HG03159 (cell line): Measurements from ENCODE around the gene DEGS1.
"Not testable (repeated sequence)": the region's sequence is repeated elsewhere in the genome, so short reads cannot be mapped to it uniquely, and the experiment has no call there.

Experiments used
- ATAC-seq: cut with Tn5 transposase; IDR thresholded peaks from one replicate; pipeline ENCODE4 v1.9.1; 2021; ENCODE audit warnings: mild to moderate bottlenecking, moderate library complexity; ENCODE audit not compliant: unreplicated experiment

The DEGS1 gene

DNA sequence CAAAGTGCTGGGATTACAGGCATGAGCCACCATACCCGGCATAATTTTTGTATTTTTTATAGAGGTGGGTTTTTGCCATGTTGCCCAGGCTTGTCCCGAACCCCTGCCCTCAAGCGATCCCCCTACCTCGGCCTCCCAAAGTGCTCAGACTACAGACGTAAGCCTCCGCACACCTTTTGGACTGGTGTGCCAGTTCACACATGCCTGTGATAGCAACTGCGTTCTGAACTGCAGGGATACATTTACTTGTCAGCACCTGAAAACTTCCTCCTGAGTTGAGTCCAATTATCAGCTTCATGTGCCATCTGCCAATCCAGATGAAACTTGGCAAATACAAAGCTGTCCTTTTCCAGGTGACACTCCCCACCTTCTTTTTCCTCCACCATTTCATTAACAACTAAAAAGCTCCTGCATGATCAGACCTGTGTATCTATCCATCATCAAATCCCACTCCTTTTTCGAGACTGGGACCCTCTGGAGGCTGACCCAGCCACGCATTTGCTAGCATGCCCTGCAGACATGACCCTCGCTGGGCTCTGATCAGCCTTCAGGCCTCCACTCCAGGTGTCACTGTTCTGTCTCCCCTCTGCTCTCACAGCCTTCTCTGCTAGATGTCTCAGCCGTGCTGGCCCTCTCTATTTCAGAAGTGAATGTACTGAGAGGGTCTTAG lies 2.1 kb upstream of the DEGS1 start:
- no peak for ATAC-seq

DNA sequence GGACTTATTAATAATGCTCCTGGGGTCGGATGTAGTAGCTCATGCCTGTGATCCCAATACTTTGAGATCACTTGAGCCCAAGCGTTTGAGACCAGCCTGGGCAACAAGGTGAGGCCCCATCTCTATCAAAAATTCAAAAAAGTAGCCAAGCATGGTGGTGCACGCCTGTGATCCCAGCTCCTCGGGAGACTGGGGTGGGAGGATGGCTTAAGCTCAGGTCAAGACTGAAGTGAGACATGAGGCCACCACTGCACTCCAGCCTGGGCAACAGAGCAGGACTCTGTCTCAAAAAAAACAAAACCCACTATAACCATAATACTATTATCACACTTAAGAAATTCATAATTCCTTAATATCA lies 1.6 kb upstream of the DEGS1 start:
- ATAC-seq, result no peak

DNA sequence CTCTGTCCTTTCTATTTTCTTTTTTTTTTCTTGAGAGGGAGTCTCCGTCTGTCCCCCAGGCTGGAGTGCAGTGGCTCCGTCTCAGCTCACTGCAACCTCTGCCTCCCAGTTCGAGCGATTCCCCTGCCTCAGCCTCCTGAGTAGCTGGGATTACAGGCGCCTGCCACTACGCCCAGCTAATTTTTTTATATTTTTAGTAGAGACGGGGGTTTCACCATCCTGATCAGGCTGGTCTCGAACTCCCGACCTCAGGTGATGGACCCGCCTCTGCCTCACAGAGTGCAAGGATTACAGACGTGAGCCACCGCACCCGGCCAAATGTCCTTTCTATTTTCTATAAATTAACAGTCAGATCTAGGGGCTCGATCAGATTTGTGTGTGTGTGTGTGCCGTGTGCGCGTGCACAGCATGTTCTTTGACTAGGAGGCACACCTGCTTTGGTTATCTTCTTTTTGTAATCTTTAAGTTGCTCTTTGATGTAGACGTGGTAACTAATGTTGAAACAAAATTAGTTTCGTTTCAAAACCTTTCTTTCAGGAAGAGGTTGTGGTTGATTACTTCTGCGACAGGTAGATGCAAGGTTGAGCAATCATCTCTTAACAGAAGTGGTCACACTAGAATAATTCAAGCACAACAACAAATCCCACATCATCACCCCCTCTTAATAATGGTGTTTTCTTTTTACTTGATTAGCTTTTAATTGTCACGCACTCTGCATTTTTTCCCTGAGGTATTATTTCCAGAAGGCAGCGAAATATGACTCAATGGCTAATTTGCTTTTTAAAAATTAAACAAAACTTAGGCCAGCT lies 779 bp upstream of the DEGS1 start:
- ATAC-seq, result peak; percentile 56

DNA sequence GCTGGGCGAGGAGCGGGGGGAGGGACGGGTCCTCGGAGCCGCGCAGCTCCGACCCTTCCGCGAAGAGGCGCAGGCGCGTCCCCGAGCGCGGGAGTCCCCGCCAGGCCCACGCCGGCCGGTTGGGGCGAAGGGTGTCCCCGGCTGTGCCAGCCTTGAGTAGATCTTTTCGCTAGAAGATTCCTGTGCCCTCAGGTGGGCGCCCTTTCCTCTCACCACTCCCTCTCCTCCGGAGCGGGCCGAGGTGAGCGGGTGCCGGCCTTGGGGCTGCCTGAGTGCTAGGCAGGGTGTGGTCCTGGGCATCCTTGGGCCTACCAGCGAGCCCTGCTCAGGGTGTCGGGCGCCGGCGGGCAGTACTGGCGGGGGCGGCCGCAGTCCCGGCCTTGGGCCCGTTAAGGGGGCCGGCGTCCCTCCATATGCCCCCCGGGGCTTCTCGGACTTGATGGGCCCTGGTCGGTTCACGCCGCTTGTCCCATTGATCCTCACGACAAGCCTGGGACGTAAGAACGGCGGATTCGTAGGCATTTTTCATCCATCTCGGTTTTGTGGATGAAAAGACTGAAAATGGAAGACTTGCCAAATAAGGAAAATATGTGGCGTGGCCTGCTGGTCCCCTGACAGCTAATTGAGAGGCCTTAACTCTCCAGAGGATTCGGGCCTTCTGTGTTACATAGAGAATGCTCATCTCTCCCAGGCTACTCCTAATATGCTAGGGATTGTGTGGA lies 712 bp downstream of the DEGS1 start:
- peak; percentile 38 for ATAC-seq

DNA sequence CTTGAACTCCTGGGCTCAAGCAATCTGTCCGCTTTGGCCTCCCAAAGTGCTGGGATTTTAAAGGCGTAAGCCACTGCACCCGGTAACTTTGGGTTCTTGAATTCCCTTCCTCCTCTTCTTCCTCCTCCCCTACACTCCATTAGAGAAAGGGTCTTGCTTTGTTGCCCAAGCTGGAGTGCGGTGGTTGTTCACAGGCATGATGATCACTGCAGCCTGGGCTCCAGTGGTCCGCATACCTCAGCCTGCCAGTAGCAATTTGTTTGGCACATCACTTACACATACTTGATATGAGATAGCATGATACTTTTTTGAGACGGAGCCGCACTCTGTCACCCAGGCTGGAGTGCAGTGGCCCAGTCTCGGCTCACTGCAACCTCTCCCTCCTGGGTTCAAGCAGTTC lies 2.2 kb downstream of the DEGS1 start:
- no peak for ATAC-seq

DNA sequence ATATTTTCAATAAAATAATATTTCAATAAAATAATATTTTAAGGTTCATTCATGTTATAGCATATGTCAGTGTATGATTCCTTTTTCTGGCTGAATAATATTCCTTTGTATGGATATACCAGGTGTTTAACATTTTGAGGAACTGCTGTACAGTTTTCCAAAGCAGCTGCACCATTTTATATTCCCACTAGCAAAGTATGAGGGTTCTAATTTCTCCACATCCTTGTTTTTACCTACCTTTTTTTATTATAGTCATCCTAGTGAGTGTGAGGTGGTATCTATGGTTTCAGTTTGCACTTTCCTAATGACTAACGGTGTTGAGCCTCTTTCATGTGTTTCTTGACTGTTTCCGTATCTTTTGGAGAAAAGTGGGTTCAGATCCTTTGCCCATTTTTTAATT lies 5.2 kb downstream of the DEGS1 start:
- ATAC-seq, result no peak

DNA sequence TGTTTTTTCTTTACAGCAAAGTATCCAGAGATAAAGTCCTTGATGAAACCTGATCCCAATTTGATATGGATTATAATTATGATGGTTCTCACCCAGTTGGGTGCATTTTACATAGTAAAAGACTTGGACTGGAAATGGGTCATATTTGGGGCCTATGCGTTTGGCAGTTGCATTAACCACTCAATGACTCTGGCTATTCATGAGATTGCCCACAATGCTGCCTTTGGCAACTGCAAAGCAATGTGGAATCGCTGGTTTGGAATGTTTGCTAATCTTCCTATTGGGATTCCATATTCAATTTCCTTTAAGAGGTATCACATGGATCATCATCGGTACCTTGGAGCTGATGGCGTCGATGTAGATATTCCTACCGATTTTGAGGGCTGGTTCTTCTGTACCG lies 6.5 kb downstream of the DEGS1 start:
- ATAC-seq, result no peak

DNA sequence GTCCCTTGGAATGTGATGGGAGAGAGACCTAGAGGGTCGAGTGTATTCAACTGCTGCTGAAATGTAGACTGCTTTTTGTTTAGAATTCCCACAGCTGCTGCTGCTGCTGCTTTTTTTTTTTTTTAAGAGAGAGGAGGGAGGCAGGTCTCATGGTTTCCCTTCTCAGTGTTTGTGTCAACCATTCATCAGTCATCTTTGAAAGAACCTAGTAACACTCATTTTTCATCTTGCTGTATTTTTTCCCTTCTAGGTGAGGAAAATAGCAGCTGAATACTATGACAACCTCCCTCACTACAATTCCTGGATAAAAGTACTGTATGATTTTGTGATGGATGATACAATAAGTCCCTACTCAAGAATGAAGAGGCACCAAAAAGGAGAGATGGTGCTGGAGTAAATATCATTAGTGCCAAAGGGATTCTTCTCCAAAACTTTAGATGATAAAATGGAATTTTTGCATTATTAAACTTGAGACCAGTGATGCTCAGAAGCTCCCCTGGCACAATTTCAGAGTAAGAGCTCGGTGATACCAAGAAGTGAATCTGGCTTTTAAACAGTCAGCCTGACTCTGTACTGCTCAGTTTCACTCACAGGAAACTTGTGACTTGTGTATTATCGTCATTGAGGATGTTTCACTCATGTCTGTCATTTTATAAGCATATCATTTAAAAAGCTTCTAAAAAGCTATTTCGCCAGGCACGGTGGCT lies 9.2 kb downstream of the DEGS1 start:
- no peak for ATAC-seq

DNA sequence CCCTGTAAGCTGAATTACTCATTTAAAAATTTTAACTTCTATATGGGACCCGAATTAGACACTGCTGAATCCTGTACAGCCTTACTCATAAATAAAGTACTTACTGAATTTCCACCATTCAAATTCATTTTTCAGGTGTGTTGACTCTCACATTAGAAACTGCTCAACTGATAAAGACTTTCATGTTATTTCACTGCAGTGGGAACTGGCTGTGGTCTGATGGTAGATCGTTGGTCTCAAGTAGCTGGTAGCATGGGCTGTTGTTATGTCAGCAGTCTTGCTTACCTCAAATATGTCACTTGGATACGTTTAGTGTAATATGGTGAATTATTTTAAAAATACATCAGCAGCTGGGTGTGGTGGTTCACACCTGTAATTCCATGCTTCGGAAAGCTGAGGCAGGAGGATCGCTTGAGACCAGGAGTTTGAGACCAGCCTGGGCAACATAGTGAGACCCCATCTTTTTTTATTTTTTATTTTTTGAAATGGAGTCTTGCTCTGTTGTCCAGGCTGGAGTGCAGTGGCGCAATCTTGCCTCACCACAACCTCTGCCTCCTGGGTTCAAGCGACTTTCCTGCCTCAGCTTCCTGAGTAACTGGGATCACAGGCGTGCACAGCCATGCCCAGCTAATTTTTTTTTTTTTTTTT lies 10.4 kb downstream of the DEGS1 start:
- no peak for ATAC-seq

DNA sequence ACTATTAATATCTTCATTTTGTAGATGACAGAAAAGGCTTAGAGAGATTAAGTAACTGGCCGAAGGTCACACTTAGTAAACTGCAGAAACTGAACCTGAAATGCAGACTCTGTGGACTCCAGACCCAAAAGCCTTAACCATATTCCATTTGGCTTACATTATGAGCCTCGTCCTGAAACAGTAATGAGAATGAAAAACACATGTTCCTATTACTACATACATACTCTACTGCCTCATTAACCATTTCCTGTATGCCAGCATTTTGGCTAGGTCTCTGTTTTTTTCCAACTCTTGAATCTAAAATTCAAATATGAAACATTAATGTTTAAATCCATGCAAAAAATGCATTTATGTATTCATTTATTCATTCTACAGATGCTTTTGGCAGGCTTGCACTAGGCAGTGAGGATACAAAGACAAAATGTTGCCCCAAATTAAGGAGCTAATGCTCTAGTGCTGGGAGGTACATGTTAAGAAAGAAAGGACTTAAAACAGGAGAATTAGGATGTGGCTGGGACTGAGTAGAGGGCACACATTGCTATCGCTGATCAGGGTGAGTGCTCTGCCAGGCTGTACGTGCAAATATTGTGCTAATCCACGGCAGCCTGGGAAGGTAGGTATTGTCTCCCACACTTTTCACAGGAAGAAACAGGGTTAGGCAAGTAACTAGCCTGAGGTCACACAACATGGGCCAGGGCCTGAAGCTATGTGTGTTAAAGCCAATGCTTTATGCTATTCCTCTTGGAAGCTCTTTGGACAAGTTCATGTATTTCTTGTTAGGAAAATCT lies 14.0 kb downstream of the DEGS1 start:
- no peak for ATAC-seq

DNA sequence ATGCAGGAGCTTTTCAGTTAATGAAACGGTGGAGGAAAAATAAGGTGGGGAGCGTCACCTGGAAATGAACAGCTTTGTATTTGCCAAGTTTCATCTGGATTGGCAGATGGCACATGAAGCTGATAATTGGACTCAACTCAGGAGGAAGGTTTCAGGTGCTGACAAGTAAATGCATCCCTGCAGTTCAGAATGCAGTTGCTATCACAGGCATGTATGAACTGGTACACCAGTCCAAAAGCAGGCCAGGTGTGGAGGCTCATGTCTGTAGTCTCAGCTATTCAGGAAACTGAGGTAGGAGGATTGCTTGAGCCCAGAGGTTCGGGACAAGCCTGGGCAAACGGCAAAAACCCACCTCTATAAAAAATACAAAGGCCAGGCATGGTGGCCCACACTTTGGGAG lies 15.5 kb downstream of the DEGS1 start:
- no peak for ATAC-seq

DNA sequence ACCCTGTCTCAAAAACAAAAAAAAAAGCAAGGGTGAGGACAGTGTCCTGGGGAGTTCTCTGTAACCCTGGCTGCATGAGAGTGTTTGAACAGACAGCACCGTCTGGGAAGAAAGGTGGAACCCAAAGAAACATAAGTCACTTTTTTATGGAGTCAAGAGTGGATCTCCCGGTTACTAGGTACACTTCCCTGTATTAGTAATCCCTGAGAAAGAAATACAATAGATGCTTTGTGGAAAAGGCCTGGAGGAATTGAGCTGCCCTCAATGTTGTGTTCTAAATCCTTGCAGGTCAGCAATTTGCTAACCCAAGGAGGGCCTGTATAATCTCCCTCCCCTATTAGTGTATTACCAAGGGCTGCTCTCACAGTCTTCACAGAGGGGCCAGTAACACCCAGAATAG lies 16.6 kb downstream of the DEGS1 start:
- no peak for ATAC-seq

DNA sequence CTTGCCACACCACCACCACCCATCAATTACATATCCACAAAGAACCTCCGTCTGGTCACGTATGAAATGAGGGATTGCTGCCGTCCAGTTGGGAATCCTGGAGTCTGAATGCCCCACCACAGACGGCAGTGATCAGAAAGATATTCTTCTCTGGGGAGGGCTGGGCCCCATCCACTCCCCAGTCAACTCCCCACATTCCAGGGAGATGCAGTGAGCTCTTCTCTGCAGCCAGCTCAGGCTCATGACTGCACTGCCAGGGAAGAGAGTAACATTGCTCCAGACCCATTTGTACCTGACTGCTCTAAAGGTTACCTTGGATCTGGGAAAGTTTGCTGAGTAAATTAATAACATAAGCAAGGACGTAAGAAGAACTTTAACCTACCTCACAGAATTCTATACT lies 18.3 kb downstream of the DEGS1 start:
- ATAC-seq, result no peak

DNA sequence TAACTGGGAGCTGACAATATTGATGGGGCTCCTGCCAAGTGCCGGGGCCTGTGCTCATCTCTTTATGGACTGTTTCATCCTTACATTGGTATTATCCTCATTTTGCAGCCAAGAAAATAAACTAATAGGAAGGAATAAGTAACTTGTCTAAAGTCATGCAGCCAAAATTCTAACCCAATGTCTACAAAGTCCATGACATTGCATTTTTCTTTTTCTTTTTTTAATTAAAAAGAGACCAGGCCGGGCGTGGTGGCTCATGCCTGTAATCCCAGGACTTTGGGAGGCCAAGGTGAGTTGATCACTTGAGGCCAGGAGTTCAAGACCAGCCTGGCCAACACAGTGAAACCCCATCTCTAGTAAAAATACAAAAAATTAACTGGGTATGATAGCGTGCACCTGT lies 18.8 kb downstream of the DEGS1 start:
- ATAC-seq, result no peak

DNA sequence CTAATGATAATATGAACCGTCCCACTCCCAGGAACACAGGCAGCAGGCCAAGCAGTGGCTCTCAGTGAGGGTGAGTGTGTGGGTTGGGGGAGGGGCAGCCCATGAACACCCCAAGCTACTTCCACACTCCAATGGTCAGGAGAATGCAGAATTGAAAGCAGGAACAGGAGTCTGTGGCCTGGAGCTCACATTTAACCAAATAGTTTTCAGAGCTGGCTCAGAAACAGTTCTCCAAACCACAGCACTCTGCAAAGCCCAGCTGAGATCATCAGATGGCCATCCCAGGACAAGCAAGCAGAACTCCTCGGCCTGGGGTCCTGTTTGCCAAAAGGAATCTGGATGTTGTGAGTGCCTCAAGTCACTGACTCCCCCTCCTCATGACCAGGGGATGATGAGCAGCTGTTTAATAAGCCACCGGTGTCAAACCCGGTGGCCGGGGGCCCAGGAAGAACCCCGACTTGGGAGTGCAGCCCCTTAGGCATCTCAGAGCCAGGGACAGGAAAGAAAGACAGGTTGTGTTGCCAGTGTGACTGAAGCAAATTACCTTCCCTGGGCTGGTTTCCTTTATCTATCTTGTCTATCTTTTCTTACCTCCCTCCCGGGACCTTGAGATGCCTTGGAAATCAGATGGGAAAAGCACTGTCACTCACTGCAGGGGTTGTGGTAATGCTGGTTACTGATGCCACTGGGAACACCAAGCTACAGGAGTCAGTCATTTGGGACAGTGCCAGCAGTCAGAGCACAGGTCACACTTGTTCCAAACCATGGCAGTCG lies 20.4 kb downstream of the DEGS1 start:
- no peak for ATAC-seq

DNA sequence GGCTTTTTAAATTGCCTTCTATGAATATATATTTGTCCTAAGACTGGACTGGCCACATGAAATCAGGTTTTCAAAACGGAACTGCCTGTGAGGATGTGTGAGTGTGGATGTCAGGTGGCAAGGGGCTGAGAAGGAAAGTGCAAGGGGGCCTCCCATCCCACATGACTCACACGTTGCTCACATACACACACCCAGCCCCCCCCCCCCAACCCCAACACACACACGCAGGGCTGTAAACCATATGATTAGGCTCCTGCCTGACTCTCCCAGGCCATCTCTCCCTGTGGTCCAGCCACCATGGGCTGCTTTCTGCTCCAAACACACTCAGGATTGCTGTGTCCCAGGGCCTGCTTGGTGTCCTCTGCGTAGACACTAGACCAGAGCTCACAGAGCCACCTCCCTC lies 22.4 kb downstream of the DEGS1 start:
- ATAC-seq, result peak; percentile 51

DNA sequence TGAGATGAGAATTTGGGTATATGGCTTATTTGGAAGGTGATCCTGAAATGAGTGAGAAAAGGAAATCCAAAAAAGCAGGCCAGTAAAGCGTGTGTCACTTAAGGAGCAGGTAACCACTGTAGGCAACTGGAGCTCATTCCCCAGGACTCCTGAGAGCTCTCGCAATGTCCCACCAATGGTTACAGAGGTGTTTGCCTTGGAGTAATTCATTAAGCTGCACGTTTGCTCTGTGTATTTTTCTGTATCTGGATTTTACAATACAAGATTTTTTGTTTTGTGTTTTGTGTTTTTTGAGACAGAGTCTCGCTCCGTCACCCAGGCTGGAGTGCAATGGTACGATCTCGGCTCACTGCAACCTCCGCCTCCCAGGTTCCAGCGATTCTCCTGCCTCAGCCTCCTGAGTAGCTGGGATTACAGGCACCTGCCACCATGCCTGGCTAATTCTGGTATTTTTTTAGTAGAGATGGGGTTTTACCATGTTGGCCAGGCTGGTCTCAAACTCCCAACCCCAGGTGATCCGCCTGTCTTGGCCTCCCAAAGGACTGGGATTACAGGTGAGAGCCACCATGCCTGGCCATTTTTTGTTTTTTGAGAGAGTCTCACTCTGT lies 23.0 kb downstream of the DEGS1 start:
- not testable (repeated sequence) for ATAC-seq

DNA sequence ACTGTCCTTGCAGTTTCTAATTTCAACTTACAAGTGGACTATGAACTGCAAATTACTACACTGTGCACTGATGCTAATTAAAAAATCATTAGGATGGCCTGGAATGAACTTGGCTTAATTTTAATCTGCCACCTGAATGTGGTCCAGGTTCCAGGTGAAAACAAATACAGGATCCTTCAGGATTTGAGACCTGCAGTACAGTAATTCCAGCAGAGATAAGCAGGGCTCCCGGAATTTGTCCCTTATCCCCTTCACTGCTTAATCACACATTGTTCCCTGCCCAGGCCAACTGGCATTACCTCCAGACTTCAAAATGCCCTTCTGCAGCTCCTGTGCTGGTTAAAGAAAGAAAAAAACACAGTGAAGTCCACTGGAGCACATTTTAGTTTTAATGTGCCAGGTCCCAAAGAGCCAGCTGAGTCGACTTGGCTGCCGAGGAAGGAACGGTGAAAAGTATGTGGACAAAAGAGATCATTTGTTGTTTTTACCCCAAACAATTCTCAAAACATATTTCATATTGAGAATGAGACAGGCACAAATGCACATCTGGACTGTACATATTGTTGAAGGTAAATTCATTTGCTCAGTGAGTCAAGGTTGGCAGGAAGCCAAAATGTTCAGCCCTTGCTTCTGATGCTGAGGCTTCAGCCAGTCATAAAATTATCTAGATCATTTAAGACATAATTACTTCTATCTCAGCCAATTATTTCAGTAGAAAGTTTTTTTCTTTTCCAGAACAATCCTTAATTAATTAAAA lies 28.3 kb downstream of the DEGS1 start:
- no peak for ATAC-seq
